ENCODE results near the gene SLC9C1.

Gene SLC9C1

DNA sequence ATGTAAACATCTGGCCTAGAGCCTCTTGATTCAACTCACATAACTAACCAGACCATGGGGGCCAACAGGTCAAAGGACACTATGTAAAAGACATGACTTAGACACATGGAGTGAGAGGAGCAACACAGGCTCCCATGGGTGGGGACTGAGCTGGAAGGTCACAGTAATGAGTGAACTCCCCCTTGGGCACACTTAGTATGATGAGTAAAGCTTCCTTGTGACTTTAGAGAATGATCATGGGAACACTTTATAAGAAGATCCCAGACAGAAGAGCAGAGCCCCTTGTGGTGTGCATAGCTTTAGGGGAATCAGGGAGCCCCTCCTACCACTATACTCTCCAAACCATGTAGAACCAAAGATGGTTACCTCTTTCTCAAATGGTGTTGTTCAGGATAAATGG, 171.1 kb downstream of the SLC9C1 start:
- TF ChIP-seq, protein P1, sequence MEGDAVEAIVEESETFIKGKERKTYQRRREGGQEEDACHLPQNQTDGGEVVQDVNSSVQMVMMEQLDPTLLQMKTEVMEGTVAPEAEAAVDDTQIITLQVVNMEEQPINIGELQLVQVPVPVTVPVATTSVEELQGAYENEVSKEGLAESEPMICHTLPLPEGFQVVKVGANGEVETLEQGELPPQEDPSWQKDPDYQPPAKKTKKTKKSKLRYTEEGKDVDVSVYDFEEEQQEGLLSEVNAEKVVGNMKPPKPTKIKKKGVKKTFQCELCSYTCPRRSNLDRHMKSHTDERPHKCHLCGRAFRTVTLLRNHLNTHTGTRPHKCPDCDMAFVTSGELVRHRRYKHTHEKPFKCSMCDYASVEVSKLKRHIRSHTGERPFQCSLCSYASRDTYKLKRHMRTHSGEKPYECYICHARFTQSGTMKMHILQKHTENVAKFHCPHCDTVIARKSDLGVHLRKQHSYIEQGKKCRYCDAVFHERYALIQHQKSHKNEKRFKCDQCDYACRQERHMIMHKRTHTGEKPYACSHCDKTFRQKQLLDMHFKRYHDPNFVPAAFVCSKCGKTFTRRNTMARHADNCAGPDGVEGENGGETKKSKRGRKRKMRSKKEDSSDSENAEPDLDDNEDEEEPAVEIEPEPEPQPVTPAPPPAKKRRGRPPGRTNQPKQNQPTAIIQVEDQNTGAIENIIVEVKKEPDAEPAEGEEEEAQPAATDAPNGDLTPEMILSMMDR (conservative IDR thresholded peaks at IDR 0.05; ENCODE audit: control insufficient read depth, insufficient read depth, low read depth, low read length): no peak
- no peak for DNase-seq (ENCODE audit: low read depth)
- H3K4me3 ChIP-seq (ENCODE audit: control insufficient read depth, low read depth, low read length): no peak overlapping the region

DNA sequence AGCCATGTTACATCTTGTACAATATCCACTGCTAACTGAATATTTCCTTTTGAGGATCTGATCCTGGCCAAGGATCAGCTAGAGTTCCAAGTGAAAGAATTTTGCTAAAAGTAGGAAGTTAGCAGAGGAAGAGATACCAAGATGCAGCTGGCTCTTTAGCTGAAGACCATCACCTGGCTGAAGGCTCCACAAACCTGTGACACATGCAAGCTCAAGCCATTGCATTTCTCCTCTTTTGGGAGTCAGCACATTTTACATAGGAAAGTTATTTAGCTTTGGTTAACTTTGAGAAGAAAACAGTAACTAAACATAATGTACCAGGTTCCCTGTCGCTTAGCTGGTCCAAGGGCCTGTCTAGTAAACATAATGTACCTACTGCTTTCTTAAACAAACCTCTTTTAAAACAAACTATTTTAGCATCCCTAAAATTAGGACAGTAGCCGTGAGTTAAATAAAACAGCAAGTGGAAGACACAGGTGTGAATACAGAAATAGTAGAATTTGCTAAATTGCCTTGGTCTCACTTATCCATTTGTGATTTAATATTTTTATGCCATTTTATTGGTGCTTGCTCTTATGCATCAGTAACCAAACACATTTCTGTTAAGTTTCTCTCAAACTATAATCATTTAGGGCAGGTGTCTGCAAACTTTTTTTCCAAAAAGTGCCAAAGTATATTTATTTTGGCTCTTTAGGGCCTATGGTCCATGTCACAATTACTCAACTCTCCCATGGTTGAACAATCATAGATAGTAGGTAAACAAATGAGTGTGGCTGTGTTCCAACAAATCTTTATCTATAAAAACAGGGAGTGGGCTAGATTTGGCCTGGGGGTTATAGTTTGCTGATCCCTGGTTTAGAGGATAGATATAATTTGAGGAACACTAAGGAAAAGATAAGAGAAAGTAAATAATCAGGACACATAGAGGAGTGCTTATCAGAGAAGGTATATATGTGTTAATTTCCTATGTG, 172.2 kb downstream of the SLC9C1 start:
- TF ChIP-seq, protein P1 (conservative IDR thresholded peaks at IDR 0.05; ENCODE audit: control insufficient read depth, insufficient read depth, low read depth, low read length): no peak
- no peak overlapping the region for H3K4me3 ChIP-seq (ENCODE audit: control insufficient read depth, low read depth, low read length)
- DNase-seq (ENCODE audit: low read depth): no peak

DNA sequence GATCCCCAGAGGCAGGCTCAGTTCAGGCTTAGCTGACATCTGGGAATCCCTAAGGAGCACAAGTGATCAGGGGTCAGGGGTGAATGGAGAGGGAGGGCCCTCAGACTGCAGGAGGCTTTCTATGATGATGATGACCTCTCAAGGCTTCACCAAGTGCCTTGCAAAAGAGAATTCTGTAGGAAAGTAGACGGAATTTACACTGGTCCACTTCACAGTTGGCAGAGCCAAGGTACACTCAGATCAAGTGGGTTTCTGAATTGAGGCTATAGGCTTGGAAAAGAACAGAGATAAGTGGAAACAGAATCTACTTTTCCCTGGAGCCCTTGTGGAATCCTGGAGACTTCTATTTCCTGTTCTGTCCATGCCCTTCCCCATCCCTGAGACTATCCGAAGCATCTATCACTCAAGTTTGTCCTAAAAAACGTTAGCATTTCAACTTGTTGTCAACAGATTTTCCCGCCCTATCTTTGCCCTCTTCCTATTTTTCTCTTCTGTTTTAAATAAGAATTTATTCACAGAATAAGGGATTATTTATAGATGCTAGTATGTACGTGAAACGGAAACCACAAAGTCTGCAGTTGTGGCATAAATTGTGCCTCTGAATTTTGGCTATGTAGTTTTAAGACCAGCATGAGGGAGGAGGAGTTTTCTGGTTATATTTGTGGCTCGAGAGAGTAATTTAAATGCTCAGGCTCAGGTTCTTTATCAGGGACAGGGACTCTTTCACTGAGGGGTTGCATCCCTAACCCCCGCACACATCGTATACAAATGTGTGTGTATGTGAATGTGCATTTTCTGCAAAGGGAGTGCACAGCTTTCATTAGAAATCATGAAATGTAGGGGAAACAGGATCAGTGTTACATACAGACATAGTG, 173.8 kb downstream of the SLC9C1 start:
- no peak for DNase-seq (ENCODE audit: low read depth)
- H3K4me3 ChIP-seq (ENCODE audit: control insufficient read depth, low read depth, low read length): no peak overlapping the region
- TF ChIP-seq, protein P1 (conservative IDR thresholded peaks at IDR 0.05; ENCODE audit: control insufficient read depth, insufficient read depth, low read depth, low read length): no peak

DNA sequence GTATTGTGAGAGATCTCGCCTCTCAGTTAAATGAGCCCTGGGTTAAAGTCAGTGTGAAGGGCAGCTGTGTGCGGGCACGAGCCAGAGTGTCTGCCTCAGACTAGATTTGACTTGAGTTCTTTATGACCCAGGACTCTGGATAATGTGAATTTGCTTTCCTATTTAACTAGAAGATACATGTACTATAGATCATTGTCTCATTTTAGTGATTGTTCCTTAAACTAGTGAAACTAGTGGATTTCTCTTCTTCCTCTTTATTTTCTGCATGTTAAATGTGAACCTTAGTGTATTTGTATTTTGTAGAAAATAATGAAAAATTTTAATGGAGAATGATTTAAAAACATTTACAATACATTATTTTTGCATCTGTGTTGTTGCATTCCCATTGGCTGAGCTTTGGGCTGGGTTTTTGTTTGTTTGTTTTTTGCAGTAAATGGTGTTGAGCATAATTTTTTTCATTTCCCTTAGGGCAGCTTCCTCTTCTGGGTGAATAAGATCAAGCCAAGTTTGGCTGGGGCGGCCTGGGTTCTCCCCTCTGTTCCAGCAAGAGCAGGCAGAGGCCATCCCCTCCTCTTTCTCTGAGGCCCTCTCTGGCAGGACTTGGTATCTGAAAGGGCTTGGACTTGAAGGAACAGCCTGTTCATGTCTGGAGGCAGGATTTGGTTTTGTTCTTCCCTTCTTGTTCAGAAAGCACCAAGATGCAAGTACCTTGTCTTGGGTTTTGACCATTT, 176.0 kb downstream of the SLC9C1 start:
- no peak overlapping the region for H3K4me3 ChIP-seq (ENCODE audit: control insufficient read depth, low read depth, low read length)
- TF ChIP-seq, protein P1 (conservative IDR thresholded peaks at IDR 0.05; ENCODE audit: control insufficient read depth, insufficient read depth, low read depth, low read length): no peak
- no peak for DNase-seq (ENCODE audit: low read depth)

DNA sequence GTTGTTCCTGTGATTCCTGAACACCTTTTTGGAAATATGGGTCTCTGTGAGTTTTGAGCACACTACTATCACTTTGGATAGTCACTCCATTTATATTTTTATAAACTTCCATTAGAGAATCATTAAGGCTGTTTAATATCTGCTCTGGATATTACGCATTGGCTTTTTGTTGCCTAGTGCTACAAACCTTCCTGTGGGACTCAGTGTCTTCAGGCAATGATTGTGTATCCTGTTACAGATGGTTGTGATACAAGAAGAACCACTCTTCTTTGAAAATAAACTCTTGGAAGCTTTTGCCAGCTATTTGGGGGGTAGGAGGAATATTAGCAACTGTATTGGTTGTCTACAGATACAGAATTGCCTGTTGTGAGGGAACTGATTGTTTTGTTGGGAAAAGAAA, 176.6 kb downstream of the SLC9C1 start:
- DNase-seq (ENCODE audit: low read depth): no peak
- TF ChIP-seq, protein P1 (conservative IDR thresholded peaks at IDR 0.05; ENCODE audit: control insufficient read depth, insufficient read depth, low read depth, low read length): no peak
- no peak overlapping the region for H3K4me3 ChIP-seq (ENCODE audit: control insufficient read depth, low read depth, low read length)

DNA sequence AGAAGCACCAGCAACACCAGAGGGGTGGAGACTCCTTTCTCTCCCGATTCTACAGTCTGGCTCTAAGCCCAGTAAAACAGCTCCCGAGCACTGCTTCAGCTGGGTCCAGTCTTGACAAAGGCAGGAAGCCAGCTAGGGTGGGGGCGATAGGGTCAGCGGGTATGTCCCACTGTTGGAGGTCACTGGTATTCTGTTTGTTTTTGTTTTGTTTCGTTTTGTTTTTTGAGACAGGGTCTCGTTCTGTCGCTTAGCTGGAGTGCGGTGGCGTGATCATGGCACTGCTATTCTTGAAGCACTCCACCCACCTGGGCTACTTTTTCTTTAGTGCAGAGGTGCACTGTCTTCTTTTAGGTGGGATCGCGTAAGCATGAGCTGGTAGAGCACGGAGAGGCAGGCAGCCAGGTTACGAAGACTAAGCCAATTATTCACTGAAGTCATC, 177.2 kb downstream of the SLC9C1 start:
- TF ChIP-seq, protein P1 (conservative IDR thresholded peaks at IDR 0.05; ENCODE audit: control insufficient read depth, insufficient read depth, low read depth, low read length): no peak
- no peak for DNase-seq (ENCODE audit: low read depth)
- no peak overlapping the region for H3K4me3 ChIP-seq (ENCODE audit: control insufficient read depth, low read depth, low read length)
